Muscle of leg (tissue), 11 donors: ENCODE data around the gene SBK1. TPM values are rescaled to one million over a fixed set of nuclear protein-coding genes. Genes with fewer than 3 reads are reported as not detected.
A peak's percentile ranks its signal among the peaks of the same experiment; 100 is the strongest.

Experiments
- DNase-seq: peaks from one replicate; pipeline ENCODE4 v3.0.0; 2013
- H3K27ac ChIP-seq: one replicate; pipeline ENCODE4 v1.5.1; 2013; ENCODE audit warnings: mild to moderate bottlenecking, low read length, control low read depth
- H3K27me3 ChIP-seq: one replicate; pipeline ENCODE4 v1.6.1; 2013; ENCODE audit warnings: low read length; ENCODE audit not compliant: control insufficient read depth, insufficient read depth
- H3K36me3 ChIP-seq: one replicate; pipeline ENCODE4 v1.6.1; 2013; ENCODE audit warnings: low read length; ENCODE audit not compliant: control insufficient read depth, insufficient read depth
- H3K4me1 ChIP-seq: one replicate; pipeline ENCODE4 v1.6.1; 2013; ENCODE audit warnings: low read length; ENCODE audit not compliant: control insufficient read depth, insufficient read depth
- H3K4me3 ChIP-seq: one replicate; pipeline ENCODE4 v1.5.1; 2013; ENCODE audit warnings: low read length, control low read depth
- H3K9me3 ChIP-seq: replicated peaks from 2 replicates; pipeline ENCODE4 v1.6.1; 2013; ENCODE audit warnings: low read depth, low read length; ENCODE audit not compliant: control insufficient read depth
- WGBS: methylation state at CpG from one replicate; pipeline ENCODE4 v1.1.5; 2013; ENCODE audit warnings: missing lambda C conversion rate; ENCODE audit not compliant: insufficient coverage; 5-methylcytosine and 5-hydroxymethylcytosine counted together
- polyA plus RNA-seq, 8 donors: library from polyadenylated mRNA; unstranded; fragments of 120-200 nt; gene quantifications; one replicate each; pipeline versions ENCODE4 v1.2.1 to v1.2.3, GENCODE V29; 2013; ENCODE audit warnings: inconsistent platforms in 1 of 8, low replicate concordance in 1 of 8; ENCODE audit not compliant: insufficient read length in 8 of 8, insufficient read depth in 1 of 8
- total RNA-seq: library from RNA; stranded (reverse); fragments of 120-200 nt; gene quantifications from one replicate; pipeline ENCODE4 v1.2.4, GENCODE V29; 2013

Gene SBK1
- total and polyA plus RNA-seq, 9 donors = 2.9 to 19.3 (median 15.8) TPM

DNA sequence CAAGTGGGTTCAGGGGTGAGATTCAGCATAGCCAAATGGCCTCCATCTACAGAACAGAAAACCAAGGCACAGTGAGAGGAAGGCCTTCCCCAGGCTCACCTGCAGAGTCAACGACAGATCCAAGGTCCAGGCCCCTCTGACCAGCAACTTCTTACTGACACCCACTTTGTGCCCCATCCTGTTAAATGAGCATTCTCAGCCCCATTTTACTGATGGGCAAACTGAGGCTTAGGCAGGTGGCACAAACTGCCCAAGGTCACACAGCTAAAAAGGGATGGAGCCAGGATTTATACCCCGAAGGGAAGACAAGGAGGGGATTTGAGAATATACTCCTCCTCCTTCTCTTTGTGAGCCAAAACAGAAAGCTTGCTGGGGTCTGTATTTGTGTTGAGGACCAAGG lies 9.3 kb downstream of the SBK1 start:
- Histone ChIP-seq H3K4me1 (peaks cover 8% of the 10 kb centered on the region), H3K4me3 (no peak overlapping the region), H3K27me3 (no peaks in the 10 kb centered on the region), H3K36me3 (no peaks in the 10 kb centered on the region), H3K9me3 (no peaks in the 10 kb centered on the region), H3K27ac (no peak overlapping the region)
- no peak for DNase-seq
- 83% methylated on average over 1 of the region's 2 CpGs for WGBS

DNA sequence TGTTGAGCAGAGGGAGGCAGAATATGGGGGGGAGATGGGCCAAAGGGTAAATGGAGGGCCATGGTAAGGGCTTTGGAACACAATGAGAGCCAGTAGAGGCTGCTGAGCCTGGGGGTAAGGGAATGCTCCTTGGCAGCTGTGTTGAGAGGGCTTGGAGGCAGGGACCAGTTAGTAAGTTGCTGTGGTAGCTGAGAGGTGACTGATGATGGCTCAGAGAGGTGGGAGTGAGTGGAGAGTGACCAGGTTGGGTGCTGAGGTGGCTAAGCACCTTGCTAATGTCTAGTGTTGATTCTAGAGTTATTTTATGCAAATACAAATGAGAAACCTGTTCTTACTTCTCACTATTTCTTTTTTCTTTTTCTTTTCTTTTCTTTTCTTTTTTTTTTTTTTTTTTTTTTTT lies 10.8 kb downstream of the SBK1 start:
- H3K4me3 ChIP-seq = no peak overlapping the region
- no peaks in the 10 kb centered on the region for H3K36me3 ChIP-seq
- H3K4me1 ChIP-seq = peaks cover 8% of the 10 kb centered on the region
- no peaks in the 10 kb centered on the region for H3K9me3 ChIP-seq
- no peak overlapping the region for H3K27ac ChIP-seq
- no peaks in the 10 kb centered on the region for H3K27me3 ChIP-seq
- DNase-seq = no peak

DNA sequence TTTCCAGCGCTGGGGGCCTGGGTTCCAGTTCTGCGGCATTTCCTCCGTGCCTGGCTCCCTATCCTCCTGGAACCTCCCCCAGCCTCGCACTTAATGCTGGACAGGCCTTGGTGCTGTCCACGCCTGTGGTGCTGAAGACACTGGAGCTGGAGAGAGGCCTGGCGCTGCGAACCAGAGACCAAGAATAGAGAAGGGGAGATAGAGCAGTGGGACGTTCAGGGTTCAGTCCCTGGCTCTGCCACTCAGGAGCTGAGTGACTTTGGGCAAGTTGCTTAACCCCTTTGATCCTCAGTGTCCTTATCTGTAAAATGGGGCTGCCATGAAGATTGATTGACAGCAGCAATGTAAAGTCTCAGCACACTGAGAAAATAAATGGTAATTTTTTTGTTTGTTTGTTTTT lies 11.9 kb downstream of the SBK1 start:
- Histone ChIP-seq H3K27me3 (no peaks in the 10 kb centered on the region), H3K9me3 (no peaks in the 10 kb centered on the region), H3K4me3 (no peak overlapping the region), H3K27ac (no peak overlapping the region), H3K36me3 (no peaks in the 10 kb centered on the region), H3K4me1 (peaks cover 8% of the 10 kb centered on the region)
- 37% methylated on average over 4 of the region's 8 CpGs for WGBS
- peak; percentile 73 for DNase-seq

DNA sequence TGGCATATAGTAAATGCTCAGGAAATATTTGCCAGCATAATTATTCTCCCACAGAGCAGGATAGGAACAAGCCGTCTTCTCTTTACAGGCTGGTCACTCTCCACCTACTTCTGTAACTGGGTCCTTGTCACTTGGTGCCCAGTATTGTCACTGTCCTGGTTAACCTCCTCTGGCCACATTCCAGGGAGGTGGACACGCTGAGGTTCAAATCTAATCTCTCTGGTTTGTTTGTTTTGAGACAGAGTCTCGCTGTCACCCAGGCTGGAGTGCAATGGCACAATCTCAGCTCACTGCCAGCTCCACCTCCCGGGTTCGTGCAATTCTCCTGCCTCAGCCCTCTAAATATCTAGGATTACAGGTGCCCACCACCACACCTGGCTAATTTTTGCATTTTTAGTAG lies 15.6 kb downstream of the SBK1 start:
- no peak overlapping the region for H3K27ac ChIP-seq
- H3K36me3 ChIP-seq = no peaks in the 10 kb centered on the region
- WGBS = 83% methylated on average over 2 of the region's 5 CpGs
- no peaks in the 10 kb centered on the region for H3K9me3 ChIP-seq
- no peak for DNase-seq
- H3K27me3 ChIP-seq = no peaks in the 10 kb centered on the region
- H3K4me3 ChIP-seq = no peak overlapping the region
- no peaks in the 10 kb centered on the region for H3K4me1 ChIP-seq

DNA sequence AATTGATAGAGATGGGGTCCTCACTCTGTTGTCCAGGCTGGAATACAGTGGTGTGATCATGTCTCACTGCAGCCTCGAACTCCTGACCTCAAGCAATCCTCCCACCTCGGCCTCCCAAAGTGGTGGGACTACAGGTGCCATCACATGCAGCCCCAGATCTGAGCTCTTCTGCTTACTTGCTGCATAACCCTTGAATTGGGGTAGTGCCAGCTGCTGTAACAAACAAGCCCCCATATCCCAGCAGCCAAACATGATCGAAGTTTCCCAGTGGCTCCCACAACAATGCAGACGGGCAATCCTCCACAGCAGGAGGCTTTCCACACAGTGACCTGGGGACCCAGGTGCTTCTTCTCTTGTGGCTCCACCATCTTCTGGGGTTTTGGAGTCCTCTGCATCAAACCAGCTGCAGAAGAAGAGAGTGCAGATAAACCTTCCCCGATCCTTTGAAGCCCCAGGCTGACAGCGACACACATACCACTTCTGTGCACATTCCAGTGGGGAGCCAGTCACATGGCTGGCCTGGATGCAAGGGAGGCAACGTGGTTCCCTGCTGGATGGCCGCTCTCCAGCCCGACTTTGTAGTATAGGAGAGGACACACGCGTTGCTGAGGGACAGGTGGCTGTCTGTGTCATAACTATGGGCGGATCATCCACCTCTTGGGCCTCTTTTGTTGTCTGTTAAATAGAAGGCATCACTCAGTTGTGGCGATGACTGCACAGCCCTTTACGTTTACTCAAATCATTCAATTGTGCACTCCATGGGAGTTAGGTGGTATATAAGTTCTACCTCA lies 16.7 kb downstream of the SBK1 start:
- 83% methylated on average over 7 of the region's 14 CpGs for WGBS
- Histone ChIP-seq H3K27me3 (no peaks in the 10 kb centered on the region), H3K4me1 (no peaks in the 10 kb centered on the region), H3K36me3 (no peaks in the 10 kb centered on the region), H3K9me3 (no peaks in the 10 kb centered on the region), H3K4me3 (no peak overlapping the region), H3K27ac (no peak overlapping the region)
- no peak for DNase-seq

DNA sequence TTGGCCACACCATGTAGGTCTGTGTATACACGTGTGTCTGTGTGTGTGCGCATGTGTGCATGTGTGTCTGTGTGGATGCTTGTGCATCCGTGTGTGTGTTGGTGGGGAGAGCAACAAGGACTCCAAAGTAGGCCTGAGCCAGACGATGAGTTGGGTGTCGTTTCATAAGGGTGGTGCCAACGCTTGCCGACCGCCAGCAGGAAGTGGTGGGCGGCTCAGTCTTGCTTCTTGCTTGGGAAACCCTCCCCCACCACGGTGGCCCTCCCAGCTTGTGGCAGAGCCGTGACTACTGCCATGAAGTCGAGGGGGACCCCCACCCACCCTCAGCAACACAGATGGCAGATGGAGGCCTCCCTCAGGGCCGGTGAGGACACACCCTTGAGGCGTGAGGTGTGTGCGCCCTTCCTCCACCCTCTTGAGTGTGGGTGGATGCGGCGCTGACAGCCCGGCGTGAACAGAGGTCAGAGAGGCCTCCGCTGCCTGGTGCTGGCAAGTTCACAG lies 17.5 kb downstream of the SBK1 start:
- H3K9me3 ChIP-seq = no peaks in the 10 kb centered on the region
- no peaks in the 10 kb centered on the region for H3K4me1 ChIP-seq
- no peak overlapping the region for H3K4me3 ChIP-seq
- no peaks in the 10 kb centered on the region for H3K36me3 ChIP-seq
- DNase-seq = no peak
- 72% methylated on average over 16 of the region's 20 CpGs for WGBS
- H3K27ac ChIP-seq = no peak overlapping the region
- H3K27me3 ChIP-seq = no peaks in the 10 kb centered on the region

DNA sequence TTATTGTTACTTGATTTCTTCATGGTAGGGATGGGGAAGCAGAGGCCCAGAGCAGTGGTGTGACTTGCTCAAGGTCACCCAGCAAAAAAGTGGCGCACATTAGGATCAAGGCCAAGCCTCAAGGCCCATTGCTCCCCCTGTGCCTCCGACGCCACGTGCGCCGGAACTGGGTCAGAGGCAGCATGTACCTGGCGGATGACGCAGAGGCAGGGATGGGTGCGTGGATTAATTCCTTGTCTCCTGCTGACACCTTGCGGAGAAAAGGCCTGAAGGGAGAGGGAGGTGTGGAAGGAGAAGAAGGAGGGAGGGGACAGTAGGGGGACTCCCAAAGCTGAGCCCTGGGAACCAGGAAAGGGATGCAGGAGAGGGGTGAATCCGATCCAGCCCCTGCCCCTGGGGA lies 18.5 kb downstream of the SBK1 start:
- H3K9me3 ChIP-seq = no peaks in the 10 kb centered on the region
- no peaks in the 10 kb centered on the region for H3K27me3 ChIP-seq
- no peak for DNase-seq
- H3K4me1 ChIP-seq = no peaks in the 10 kb centered on the region
- H3K27ac ChIP-seq = no peak overlapping the region
- H3K4me3 ChIP-seq = no peak overlapping the region
- 79% methylated on average over 11 of the region's 11 CpGs for WGBS
- H3K36me3 ChIP-seq = no peaks in the 10 kb centered on the region

DNA sequence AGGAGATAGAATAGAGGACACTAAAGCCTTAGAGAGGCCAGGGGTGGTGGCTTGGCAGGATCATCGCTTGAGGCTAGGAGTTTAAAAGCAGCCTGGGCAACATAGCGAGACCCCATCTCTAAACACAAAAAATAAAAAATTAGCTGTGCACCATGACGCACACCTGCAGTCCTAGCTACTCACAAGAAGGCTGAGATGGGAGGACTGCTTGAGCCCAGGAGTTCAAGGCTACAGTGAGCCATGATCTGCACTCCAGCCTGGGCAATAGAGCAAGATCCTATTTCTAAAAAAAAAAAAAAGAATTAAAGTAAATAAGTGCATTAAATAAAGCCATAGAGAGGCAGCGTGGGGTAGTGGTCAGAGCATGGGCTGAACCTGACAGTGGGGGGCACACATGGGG lies 19.1 kb downstream of the SBK1 start:
- no peaks in the 10 kb centered on the region for H3K9me3 ChIP-seq
- no peak overlapping the region for H3K27ac ChIP-seq
- H3K4me3 ChIP-seq = no peak overlapping the region
- 90% methylated on average over 1 of the region's 4 CpGs for WGBS
- no peaks in the 10 kb centered on the region for H3K27me3 ChIP-seq
- no peak for DNase-seq
- no peaks in the 10 kb centered on the region for H3K4me1 ChIP-seq
- H3K36me3 ChIP-seq = no peaks in the 10 kb centered on the region

DNA sequence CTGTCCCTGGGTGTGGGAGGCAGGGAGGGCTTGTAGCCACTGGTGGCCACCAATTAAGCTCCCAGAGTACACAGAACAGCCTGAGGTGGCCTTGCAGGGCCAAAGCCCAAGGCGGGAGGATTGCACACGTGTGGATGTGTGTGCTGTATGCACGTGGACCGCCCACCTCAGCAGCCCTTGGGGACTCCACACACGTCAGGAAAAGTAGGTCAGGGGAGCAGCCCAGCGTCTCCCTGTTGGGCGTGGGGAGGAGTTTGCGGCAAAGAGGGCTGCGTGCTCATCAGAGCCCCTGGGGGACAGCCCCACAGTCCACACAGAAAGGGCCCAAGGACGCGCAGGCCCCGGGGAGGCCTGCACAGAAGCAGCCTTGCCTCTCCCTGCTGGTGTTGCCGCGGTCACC lies 19.6 kb downstream of the SBK1 start:
- no peak for DNase-seq
- no peaks in the 10 kb centered on the region for H3K4me1 ChIP-seq
- H3K27me3 ChIP-seq = no peaks in the 10 kb centered on the region
- H3K9me3 ChIP-seq = no peaks in the 10 kb centered on the region
- H3K27ac ChIP-seq = no peak overlapping the region
- no peaks in the 10 kb centered on the region for H3K36me3 ChIP-seq
- 56% methylated on average over 11 of the region's 14 CpGs for WGBS
- no peak overlapping the region for H3K4me3 ChIP-seq

DNA sequence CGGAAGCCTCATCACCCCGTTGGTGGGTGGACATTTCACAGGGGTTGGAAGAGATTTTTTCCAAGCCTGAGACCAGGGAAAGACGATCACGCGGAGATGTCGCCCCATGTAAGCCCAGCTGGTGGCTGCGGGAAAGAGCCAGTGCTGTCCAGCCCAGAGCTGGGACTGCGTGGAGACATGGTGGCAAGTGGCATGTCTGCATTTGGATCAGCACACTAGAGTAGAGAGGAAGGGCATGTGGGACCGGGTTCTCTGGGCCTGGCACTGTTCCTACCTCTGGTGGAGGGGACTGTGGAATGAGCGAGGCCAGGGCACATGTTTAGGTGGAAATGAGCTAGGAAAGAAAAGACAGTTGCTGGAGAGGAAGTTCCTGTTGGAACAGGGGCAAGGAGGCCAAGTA lies 20.0 kb downstream of the SBK1 start:
- Histone ChIP-seq H3K27ac (no peak overlapping the region), H3K4me3 (no peak overlapping the region)

DNA sequence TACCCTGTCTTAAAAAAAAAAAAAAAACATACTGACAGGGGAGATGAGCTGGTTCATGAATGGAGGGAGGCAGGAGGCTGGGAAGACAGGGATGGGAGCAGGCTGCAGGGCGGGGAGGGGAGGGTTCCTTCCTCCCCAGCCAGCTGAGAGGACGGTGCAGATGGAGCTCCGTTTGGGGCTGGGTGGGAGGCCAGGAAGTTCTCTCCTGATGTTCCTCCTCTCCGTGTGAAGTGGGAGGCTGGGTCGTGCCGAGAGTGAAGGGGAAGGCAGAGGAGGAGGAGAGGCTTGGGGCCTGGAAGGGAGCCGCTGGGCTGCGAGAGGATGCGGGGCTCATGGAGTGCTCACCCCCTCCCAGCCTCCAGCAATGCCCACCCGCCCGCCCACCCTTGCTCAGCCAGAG lies 21.3 kb downstream of the SBK1 start:
- Histone ChIP-seq H3K27me3 (no peaks in the 10 kb centered on the region), H3K27ac (no peak overlapping the region), H3K9me3 (no peaks in the 10 kb centered on the region), H3K4me3 (no peak overlapping the region), H3K4me1 (no peaks in the 10 kb centered on the region), H3K36me3 (no peaks in the 10 kb centered on the region)
- DNase-seq = no peak
- WGBS = 63% methylated on average over 1 of the region's 11 CpGs

More for the DNA sequence above, 20.0 kb downstream of the SBK1 start:
- DNase-seq = no peak
- Histone ChIP-seq H3K36me3 (no peaks in the 10 kb centered on the region), H3K9me3 (no peaks in the 10 kb centered on the region), H3K27me3 (no peaks in the 10 kb centered on the region), H3K4me1 (no peaks in the 10 kb centered on the region)
- 84% methylated on average over 10 of the region's 10 CpGs for WGBS
